PC-9 (cell line): ENCODE data around the gene DCST2. TPM values are rescaled to one million over a fixed set of nuclear protein-coding genes. Genes with fewer than 3 reads are reported as not detected.

ENCODE experiments used
- BruUV-seq: library from RNA; stranded (reverse); fragments of 400-500 nt; replicated peaks from 2 replicates; lab custom pipeline; 2021; lab: Mats Ljungman, UMichigan
- CTCF ChIA-PET: fragments of 300-600 bp; sonication (Branson Sonifier 250); formaldehyde crosslinking; loops from one replicate; lab custom pipeline; 2022; ENCODE audit warnings: antibody characterized with exemption; lab: Charles Lee
- POLR2A ChIA-PET: fragments of 300-600 bp; sonication (Branson Sonifier 250); formaldehyde crosslinking; loops from one replicate; lab custom pipeline; 2022; ENCODE audit warnings: antibody characterized with exemption; ENCODE audit not compliant: unreplicated experiment; lab: Charles Lee
- DNase-seq, 2 experiments: peaks; one replicate each; pipeline versions ENCODE4 v3.0.0 to v3.0.0-alpha.2; 2015 to 2022; ENCODE audit warnings: mixed read lengths in 1 of 2
- H2AFZ ChIP-seq: fragments of 200-600 bp; sonication (generic); 2 replicates; pipeline ENCODE4 v1.8.1; 2017; ENCODE audit warnings: antibody characterized with exemption
- H3F3A ChIP-seq: fragments of 200-600 bp; sonication (generic); 2 replicates; pipeline ENCODE4 v1.8.1; 2017; ENCODE audit warnings: antibody characterized with exemption, mild to moderate bottlenecking, low read depth; ENCODE audit not compliant: insufficient read depth
- H3K27ac ChIP-seq: fragments of 200-600 bp; sonication (generic); 2 replicates; pipeline ENCODE4 v1.6.1; 2016; ENCODE audit warnings: mixed run types
- H3K27me3 ChIP-seq: fragments of 200-600 bp; sonication (generic); 2 replicates; pipeline ENCODE4 v1.6.1; 2016; ENCODE audit warnings: low read depth, mixed run types; ENCODE audit not compliant: insufficient read depth
- H3K36me3 ChIP-seq: fragments of 200-600 bp; sonication (generic); 2 replicates; pipeline ENCODE4 v1.6.1; 2016; ENCODE audit warnings: low read depth, mixed run types
- H3K4me1 ChIP-seq: fragments of 200-600 bp; sonication (generic); replicated peaks from 2 replicates; pipeline ENCODE4 v1.6.1; 2016; ENCODE audit warnings: mixed run types; ENCODE audit not compliant: insufficient read depth
- H3K4me2 ChIP-seq: fragments of 200-600 bp; sonication (generic); 2 replicates; pipeline ENCODE4 v1.6.1; 2017; ENCODE audit warnings: mixed run types
- H3K4me3 ChIP-seq: fragments of 200-600 bp; sonication (generic); 2 replicates; pipeline ENCODE4 v1.6.1; 2016; ENCODE audit warnings: mixed run types
- H3K79me2 ChIP-seq: fragments of 200-600 bp; sonication (generic); 2 replicates; pipeline ENCODE4 v1.6.1; 2017; ENCODE audit warnings: low read depth, mixed run types
- H3K9me2 ChIP-seq: fragments of 200-600 bp; sonication (generic); 2 replicates; pipeline ENCODE4 v1.8.1; 2017; ENCODE audit warnings: mild to moderate bottlenecking; ENCODE audit not compliant: insufficient read depth
- H3K9me3 ChIP-seq: fragments of 200-600 bp; sonication (generic); 2 replicates; pipeline ENCODE4 v1.8.1; 2016; ENCODE audit warnings: low read depth; ENCODE audit not compliant: insufficient read depth
- H4K20me1 ChIP-seq: fragments of 200-600 bp; sonication (generic); 2 replicates; pipeline ENCODE4 v1.8.1; 2017; ENCODE audit not compliant: insufficient read depth
- EZH2 ChIP-seq: fragments of 200-600 bp; sonication (generic); IDR thresholded peaks from 2 replicates; pipeline ENCODE4 v1.8.0; 2017; ENCODE audit warnings: antibody characterized with exemption, low read depth
- intact Hi-C: fragments of 100-400 bp; cut with micrococcal nuclease; formaldehyde crosslinking; loops from one replicate; pipeline ENCODE4 v1.10.0; 2022; ENCODE audit not compliant: unreplicated experiment
- total RNA-seq: library from RNA; stranded (reverse); gene quantifications from 2 replicates; pipeline ENCODE4 v1.2.3, GENCODE V29; 2021
- TF ChIP-seq, protein P1 (sequence below): fragments of 200-600 bp; sonication (generic); conservative IDR thresholded peaks from 2 replicates; pipeline ENCODE4 v1.6.1; 2017; ENCODE audit warnings: mixed run types, antibody characterized with exemption, mild to moderate bottlenecking, moderate library complexity

DCST2 gene
- total RNA-seq, 1 experiment from 2014 or later, result 4.4 TPM

DNA sequence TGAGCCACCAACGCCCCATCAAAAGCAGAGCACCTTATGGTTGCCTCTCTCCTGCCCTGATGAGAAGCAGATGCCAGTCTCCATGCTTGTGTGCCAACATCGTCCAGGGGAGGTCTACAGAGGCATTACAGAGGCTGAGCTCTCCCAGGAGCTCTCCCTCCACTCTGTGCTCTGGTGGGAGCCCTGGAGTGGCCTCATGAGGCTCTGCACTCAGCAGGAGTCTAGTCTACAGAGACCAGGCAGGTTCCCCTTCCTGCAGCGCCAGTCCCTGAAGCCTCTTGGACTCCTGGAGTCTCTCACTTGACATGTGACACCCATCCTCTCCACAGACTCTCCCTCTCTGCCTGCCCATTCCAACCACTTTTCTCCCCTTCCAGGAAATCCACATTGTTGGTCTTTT is 3.5 kb upstream of the DCST2 start:
- DNase-seq, result no peak
- no peaks in the 10 kb centered on the region for H3K9me3 ChIP-seq
- TF ChIP-seq, protein P1, sequence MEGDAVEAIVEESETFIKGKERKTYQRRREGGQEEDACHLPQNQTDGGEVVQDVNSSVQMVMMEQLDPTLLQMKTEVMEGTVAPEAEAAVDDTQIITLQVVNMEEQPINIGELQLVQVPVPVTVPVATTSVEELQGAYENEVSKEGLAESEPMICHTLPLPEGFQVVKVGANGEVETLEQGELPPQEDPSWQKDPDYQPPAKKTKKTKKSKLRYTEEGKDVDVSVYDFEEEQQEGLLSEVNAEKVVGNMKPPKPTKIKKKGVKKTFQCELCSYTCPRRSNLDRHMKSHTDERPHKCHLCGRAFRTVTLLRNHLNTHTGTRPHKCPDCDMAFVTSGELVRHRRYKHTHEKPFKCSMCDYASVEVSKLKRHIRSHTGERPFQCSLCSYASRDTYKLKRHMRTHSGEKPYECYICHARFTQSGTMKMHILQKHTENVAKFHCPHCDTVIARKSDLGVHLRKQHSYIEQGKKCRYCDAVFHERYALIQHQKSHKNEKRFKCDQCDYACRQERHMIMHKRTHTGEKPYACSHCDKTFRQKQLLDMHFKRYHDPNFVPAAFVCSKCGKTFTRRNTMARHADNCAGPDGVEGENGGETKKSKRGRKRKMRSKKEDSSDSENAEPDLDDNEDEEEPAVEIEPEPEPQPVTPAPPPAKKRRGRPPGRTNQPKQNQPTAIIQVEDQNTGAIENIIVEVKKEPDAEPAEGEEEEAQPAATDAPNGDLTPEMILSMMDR, result no peak
- no peak for TF ChIP-seq EZH2
- ChIA-PET POLR2A (interaction anchor here (0.6 kb wide), 2 partner anchors 35 to 56 kb away, joined by 3 to 22 read pairs; no protein-coding TSS in a partner anchor), CTCF (interaction anchor here (0.5 to 1.4 kb wide), 2 partner anchors 31 to 67 kb away, joined by 4 to 6 read pairs; partner anchors contain the start of gene SHC1)
- H4K20me1 ChIP-seq, result no peaks in the 10 kb centered on the region
- H3F3A ChIP-seq, result peaks cover 25% of the 10 kb centered on the region
- H3K4me2 ChIP-seq, result no peak overlapping the region
- H2AFZ ChIP-seq, result no peak overlapping the region
- no peaks in the 10 kb centered on the region for H3K79me2 ChIP-seq
- H3K27me3 ChIP-seq, result no peaks in the 10 kb centered on the region
- no peaks in the 10 kb centered on the region for H3K9me2 ChIP-seq
- H3K27ac ChIP-seq, result no peak overlapping the region
- no peak overlapping the region for H3K4me3 ChIP-seq
- no TSS peak for BruUV-seq
- peaks cover 28% of the 10 kb centered on the region for H3K4me1 ChIP-seq
- H3K36me3 ChIP-seq, result no peaks in the 10 kb centered on the region
- intact Hi-C loops, result no loop called here

- DNase-seq, result no peak
- H3K9me2 ChIP-seq, result no peaks in the 10 kb centered on the region
- CTCF ChIA-PET, result no interaction called here
Measured at GRCh38 chr1:155035936-155036335, 2.4 kb upstream of the DCST2 start.

DNA sequence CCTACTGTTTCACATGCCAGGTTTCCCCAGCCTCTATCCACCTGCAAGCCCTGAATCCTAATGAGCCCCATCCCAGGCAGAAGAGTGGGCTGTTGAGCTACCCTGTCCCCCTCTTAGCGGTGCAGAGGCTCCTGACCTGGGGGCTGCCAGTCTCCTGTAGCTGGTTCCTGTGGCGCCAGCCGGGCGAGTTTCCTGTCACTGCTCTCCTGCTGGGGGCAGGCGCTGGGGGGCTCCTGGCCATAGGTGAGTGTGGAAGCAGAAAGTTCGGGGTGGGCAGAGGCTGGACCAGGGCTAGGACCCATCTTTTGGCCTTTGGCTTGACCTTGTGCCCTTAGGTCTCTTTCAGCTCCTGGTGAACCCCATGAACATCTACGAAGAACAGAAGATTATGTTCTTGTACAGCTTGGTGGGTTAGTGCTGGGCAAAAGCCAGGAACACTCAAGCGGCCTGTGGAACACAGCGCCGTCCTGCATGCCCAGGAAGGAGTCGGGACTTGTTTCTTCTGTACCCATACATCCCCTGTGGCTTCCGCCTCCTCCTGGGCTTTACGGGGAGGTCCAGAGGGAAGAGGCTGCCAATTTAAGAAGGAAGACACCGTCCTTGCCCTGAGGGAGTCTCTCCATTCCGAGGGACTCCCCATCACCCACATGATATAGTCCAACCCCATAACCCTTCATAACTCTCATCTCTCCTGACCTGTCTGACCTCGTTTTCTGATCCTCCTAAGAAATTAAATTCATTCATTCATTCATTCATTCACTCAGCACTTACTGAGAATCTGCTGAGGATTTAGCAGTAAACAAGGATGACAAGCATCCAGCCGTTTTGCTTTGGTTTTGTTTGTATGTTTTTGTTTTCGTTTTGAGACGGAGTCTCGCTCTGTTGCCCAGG is 982 bp upstream of the DCST2 start:
- Histone ChIP-seq H3K27ac (no peak overlapping the region), H3K9me3 (no peaks in the 10 kb centered on the region), H3K36me3 (no peaks in the 10 kb centered on the region), H4K20me1 (no peaks in the 10 kb centered on the region), H3F3A (peaks cover 23% of the 10 kb centered on the region), H3K4me2 (no peak overlapping the region), H3K27me3 (no peaks in the 10 kb centered on the region), H3K4me3 (no peak overlapping the region), H3K4me1 (peaks cover 27% of the 10 kb centered on the region), H3K9me2 (no peaks in the 10 kb centered on the region), H3K79me2 (no peaks in the 10 kb centered on the region), H2AFZ (no peak overlapping the region)
- intact Hi-C loops, result no loop called here
- TF ChIP-seq EZH2, result no peak
- TF ChIP-seq, protein P1, result no peak
- DNase-seq, result no peak
- ChIA-PET POLR2A (no interaction called here), CTCF (no interaction called here)
- no TSS peak for BruUV-seq

More at GRCh38 chr1:155035936-155036335, 2.4 kb upstream of the DCST2 start:
- TF ChIP-seq EZH2, result no peak
- TF ChIP-seq, protein P1, result no peak
- peaks cover 28% of the 10 kb centered on the region for H3K4me1 ChIP-seq
- intact Hi-C loops, result no loop called here
- H3F3A ChIP-seq, result peaks cover 25% of the 10 kb centered on the region
- H4K20me1 ChIP-seq, result no peaks in the 10 kb centered on the region
- no peaks in the 10 kb centered on the region for H3K27me3 ChIP-seq
- H3K36me3 ChIP-seq, result no peaks in the 10 kb centered on the region
- BruUV-seq, result no TSS peak
- POLR2A ChIA-PET, result interaction anchor here (0.5 to 0.7 kb wide), 3 partner anchors 15 to 362 kb away, joined by 3 to 11 read pairs (median 4); partner anchors contain the start of gene ADAM15
- no peak overlapping the region for H3K4me3 ChIP-seq
- H3K27ac ChIP-seq, result no peak overlapping the region
- no peaks in the 10 kb centered on the region for H3K79me2 ChIP-seq
- no peak overlapping the region for H3K4me2 ChIP-seq
- H3K9me3 ChIP-seq, result no peaks in the 10 kb centered on the region
- no peak overlapping the region for H2AFZ ChIP-seq
